Muscle of leg (tissue), 11 donors: ENCODE measurements around the gene ZNF143. TPM values are rescaled to one million over a fixed set of nuclear protein-coding genes. Genes with fewer than 3 reads are reported as not detected.
A peak's percentile ranks its signal among the peaks of the same experiment; 100 is the strongest.
"Not testable (repeated sequence)": the region's sequence is repeated elsewhere in the genome, so short reads cannot be mapped to it uniquely, and the experiment has no call there.

ENCODE experiments used
- DNase-seq: peaks from one replicate; pipeline ENCODE4 v3.0.0; 2013
- H3K27ac ChIP-seq: one replicate; pipeline ENCODE4 v1.5.1; 2013; ENCODE audit warnings: mild to moderate bottlenecking, low read length, control low read depth
- H3K27me3 ChIP-seq: one replicate; pipeline ENCODE4 v1.6.1; 2013; ENCODE audit warnings: low read length; ENCODE audit not compliant: control insufficient read depth, insufficient read depth
- H3K36me3 ChIP-seq: one replicate; pipeline ENCODE4 v1.6.1; 2013; ENCODE audit warnings: low read length; ENCODE audit not compliant: control insufficient read depth, insufficient read depth
- H3K4me1 ChIP-seq: one replicate; pipeline ENCODE4 v1.6.1; 2013; ENCODE audit warnings: low read length; ENCODE audit not compliant: control insufficient read depth, insufficient read depth
- H3K4me3 ChIP-seq: one replicate; pipeline ENCODE4 v1.5.1; 2013; ENCODE audit warnings: low read length, control low read depth
- H3K9me3 ChIP-seq: replicated peaks from 2 replicates; pipeline ENCODE4 v1.6.1; 2013; ENCODE audit warnings: low read depth, low read length; ENCODE audit not compliant: control insufficient read depth
- WGBS: methylation state at CpG from one replicate; pipeline ENCODE4 v1.1.5; 2013; ENCODE audit warnings: missing lambda C conversion rate; ENCODE audit not compliant: insufficient coverage; 5-methylcytosine and 5-hydroxymethylcytosine counted together
- polyA plus RNA-seq, 8 donors: library from polyadenylated mRNA; unstranded; fragments of 120-200 nt; gene quantifications; one replicate each; pipeline versions ENCODE4 v1.2.1 to v1.2.3, GENCODE V29; 2013; ENCODE audit warnings: inconsistent platforms in 1 of 8, low replicate concordance in 1 of 8; ENCODE audit not compliant: insufficient read length in 8 of 8, insufficient read depth in 1 of 8
- total RNA-seq: library from RNA; stranded (reverse); fragments of 120-200 nt; gene quantifications from one replicate; pipeline ENCODE4 v1.2.4, GENCODE V29; 2013

Gene ZNF143
- total and polyA plus RNA-seq, 9 donors: 11.1 to 20.9 (median 15.9) TPM

GRCh38 chr11:9533736-9534473 lies 73.1 kb downstream of the ZNF143 start:
- no peak overlapping the region for H3K27ac ChIP-seq
- H3K27me3 ChIP-seq: no peaks in the 10 kb centered on the region
- peaks cover 11% of the 10 kb centered on the region for H3K4me1 ChIP-seq
- H3K9me3 ChIP-seq: no peaks in the 10 kb centered on the region
- no peaks in the 10 kb centered on the region for H3K36me3 ChIP-seq
- 80% methylated on average over 4 of the region's 5 CpGs for WGBS
- no peak overlapping the region for H3K4me3 ChIP-seq
- no peak for DNase-seq

DNA sequence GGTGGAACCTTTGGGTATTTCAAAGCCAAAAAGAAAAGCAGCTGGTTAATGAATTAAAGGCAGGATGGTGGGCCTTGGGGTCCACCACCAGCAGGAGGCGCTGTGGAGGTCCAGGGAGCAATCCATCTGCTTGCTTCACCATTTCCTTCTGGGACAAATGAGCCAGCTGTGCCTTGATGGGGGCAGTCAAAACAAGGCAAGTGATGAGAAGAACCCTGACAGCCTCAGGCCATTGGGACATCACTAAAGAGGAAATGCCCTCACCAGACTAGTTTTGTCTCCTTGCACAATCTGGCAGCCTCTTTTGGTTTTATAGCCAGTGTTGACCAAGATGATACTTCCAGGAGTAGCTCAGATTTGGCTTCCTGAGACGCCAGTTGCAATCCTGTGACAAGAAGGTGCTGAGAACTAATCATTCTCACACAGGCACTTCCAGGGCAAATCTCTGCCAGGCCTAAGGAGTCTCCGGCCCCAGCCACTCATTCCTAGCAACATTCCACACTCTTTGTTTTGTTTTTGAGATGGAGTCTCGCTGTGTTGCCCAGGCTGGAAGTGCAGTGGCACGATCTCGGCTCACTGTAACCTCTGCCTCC lies 74.5 kb downstream of the ZNF143 start:
- no peaks in the 10 kb centered on the region for H3K9me3 ChIP-seq
- no peaks in the 10 kb centered on the region for H3K36me3 ChIP-seq
- peak; percentile 46 for DNase-seq
- no peaks in the 10 kb centered on the region for H3K27me3 ChIP-seq
- H3K4me1 ChIP-seq: no peaks in the 10 kb centered on the region
- no peak overlapping the region for H3K27ac ChIP-seq
- no peak overlapping the region for H3K4me3 ChIP-seq
- WGBS: 72% methylated on average over 5 of the region's 6 CpGs

DNA sequence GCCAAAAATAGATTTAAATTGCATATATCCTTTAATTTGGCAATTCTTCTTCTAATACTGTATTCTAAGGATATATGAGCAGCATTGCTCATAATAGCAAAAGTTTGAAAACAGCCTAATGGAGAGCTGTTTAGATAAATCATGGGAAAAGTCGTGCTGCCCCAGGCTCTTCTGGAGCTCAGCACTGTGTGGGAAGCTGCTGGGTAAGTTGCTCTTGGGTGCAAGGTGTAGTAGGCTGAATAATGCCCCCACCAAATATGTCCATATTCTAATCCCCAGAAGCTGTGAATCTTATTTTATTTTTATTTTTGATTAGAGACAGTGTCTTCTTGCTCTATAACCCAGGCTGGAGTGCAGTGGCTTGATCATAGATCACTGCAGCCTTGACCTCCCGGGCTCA lies 77.7 kb downstream of the ZNF143 start:
- no peak for DNase-seq
- Histone ChIP-seq H3K9me3 (no peaks in the 10 kb centered on the region), H3K4me1 (no peaks in the 10 kb centered on the region), H3K4me3 (no peak overlapping the region), H3K27me3 (no peaks in the 10 kb centered on the region), H3K27ac (no peak overlapping the region), H3K36me3 (no peaks in the 10 kb centered on the region)
- no CpG with 5 or more reads among the region's 2 CpGs for WGBS

GRCh38 chr11:9549216-9549615 lies 88.4 kb downstream of the ZNF143 start:
- not testable (repeated sequence) for H3K9me3 ChIP-seq, H3K4me3 ChIP-seq, DNase-seq, H3K27me3 ChIP-seq, H3K36me3 ChIP-seq, H3K4me1 ChIP-seq, H3K27ac ChIP-seq
- no CpG with 5 or more reads among the region's 5 CpGs for WGBS

- no peaks in the 10 kb centered on the region for H3K27me3 ChIP-seq
- H3K36me3 ChIP-seq: no peaks in the 10 kb centered on the region
- no peaks in the 10 kb centered on the region for H3K9me3 ChIP-seq
- H3K4me3 ChIP-seq: no peak overlapping the region
- no peak overlapping the region for H3K27ac ChIP-seq
- no peaks in the 10 kb centered on the region for H3K4me1 ChIP-seq
- no peak for DNase-seq
- no CpG with 5 or more reads among the region's 8 CpGs for WGBS
Measured at GRCh38 chr11:9550191-9550628, 89.4 kb downstream of the ZNF143 start.

DNA sequence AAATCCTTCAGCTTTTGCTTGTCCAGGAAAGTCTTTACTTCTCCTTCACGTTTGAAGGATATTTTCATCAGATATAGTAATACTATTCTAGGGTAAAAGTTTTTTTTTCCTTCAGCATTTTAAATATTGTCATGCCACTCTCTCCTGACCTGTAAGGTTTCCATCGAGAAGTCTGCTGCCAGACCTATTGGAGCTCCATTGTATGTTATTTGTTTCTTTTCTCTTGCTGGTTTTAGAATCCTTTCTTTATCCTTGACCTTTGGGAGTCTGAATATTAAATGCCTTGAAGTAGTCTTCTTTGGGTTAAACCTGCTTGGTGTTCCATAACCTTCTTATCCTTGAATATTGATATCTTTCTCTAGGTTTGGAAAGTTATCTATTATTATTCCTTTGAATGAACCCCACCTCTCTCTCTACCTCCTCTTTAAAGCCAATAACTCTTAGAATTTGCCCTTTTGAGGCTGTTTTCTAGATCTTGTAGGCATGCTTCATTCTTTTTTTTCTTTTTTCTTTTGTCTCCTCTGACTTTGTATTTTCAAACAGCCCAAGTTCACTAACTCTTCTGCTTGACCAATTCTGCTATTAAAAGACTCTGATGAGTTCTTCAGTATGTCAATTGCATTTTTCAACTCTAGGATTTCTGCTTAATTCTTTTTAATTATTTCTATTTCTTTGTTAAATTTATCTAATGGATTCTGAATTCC lies 100.6 kb downstream of the ZNF143 start:
- peaks cover 4% of the 10 kb centered on the region for H3K9me3 ChIP-seq
- no peak overlapping the region for H3K4me3 ChIP-seq
- no CpG with 5 or more reads among the region's 2 CpGs for WGBS
- no peaks in the 10 kb centered on the region for H3K27me3 ChIP-seq
- H3K27ac ChIP-seq: no peak overlapping the region
- H3K36me3 ChIP-seq: no peaks in the 10 kb centered on the region
- DNase-seq: no peak
- H3K4me1 ChIP-seq: peaks cover 12% of the 10 kb centered on the region

GRCh38 chr11:9562716-9563115 lies 101.9 kb downstream of the ZNF143 start:
- peaks cover 13% of the 10 kb centered on the region for H3K4me1 ChIP-seq
- no peak overlapping the region for H3K4me3 ChIP-seq
- no peaks in the 10 kb centered on the region for H3K36me3 ChIP-seq
- H3K9me3 ChIP-seq: peaks cover 4% of the 10 kb centered on the region
- no peak overlapping the region for H3K27ac ChIP-seq
- no peak for DNase-seq
- H3K27me3 ChIP-seq: no peaks in the 10 kb centered on the region

DNA sequence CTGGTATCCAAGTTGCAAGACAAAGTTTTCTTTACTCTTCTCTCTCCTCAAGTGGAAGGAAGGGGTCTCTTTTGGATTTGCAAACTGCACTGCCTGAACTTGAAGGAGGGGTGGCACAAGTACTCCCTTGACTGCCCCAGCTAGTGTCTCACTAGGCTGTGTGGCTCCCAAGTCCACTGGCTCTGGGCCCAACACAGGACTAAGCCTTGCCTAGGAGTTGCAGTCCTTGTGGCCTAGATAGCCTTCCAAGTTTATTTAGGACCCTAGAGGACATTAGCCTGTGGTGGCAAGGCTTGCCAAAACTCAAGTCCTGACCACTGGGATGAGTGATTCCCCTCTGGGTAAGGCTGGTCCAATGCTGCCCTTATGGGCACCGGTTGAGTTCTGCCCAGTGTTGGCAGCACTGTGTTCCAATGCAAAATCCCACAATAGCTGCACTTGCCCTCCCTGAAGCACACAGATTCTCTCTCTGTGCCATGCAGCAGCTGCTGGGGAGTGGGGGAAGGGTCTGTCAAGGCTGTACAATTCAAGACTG lies 102.5 kb downstream of the ZNF143 start:
- peaks cover 13% of the 10 kb centered on the region for H3K4me1 ChIP-seq
- peak; percentile 26 for DNase-seq
- no peaks in the 10 kb centered on the region for H3K36me3 ChIP-seq
- WGBS: 100% methylated on average over 1 of the region's 1 CpG
- no peaks in the 10 kb centered on the region for H3K27me3 ChIP-seq
- H3K27ac ChIP-seq: no peak overlapping the region
- peaks cover 4% of the 10 kb centered on the region for H3K9me3 ChIP-seq
- H3K4me3 ChIP-seq: no peak overlapping the region

DNA sequence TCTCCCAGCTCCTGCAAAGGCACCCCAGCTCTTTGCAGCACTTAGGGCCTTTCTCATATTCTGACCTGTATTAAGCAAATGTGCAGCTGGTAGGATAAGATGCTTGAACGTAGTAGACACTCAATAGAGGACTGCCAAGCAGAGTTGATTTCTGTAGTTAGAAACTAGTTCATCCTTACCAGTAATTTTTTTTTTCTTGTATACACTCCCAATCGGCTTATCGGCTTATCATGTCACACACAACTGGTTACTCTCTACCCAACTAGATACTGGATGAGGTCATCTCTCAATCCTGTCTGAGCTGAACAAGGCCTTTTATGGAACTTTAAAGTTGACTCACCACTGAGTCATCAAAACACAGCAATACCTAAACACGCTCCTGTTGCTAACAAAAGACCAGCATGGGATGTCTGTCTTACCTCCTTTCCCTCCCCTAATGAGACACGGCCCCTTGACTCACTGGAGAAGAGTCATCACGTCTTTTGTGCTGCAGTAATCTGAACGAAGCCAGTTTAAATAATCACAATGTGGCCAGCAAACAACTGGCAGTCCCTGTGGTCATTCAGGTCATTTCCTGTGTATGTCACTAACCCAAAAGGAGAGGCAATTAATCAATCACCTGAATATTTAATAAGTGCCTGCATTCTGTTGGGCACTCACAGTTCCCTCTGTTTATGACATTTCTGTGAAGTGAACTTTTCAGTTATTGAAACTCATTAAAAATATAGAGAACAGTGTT lies 105.2 kb downstream of the ZNF143 start:
- H3K9me3 ChIP-seq: peaks cover 4% of the 10 kb centered on the region
- H3K4me3 ChIP-seq: no peak overlapping the region
- peaks cover 29% of the 10 kb centered on the region for H3K4me1 ChIP-seq
- peak; percentile 71 for DNase-seq
- H3K27me3 ChIP-seq: no peaks in the 10 kb centered on the region
- H3K36me3 ChIP-seq: no peaks in the 10 kb centered on the region
- H3K27ac ChIP-seq: peak overlapping the region; percentile 72
- 42% methylated on average over 6 of the region's 7 CpGs for WGBS
